ENCODE measurements around the gene VDR.
"Not testable (repeated sequence)": the region's sequence is repeated elsewhere in the genome, so short reads cannot be mapped to it uniquely, and the experiment has no call there.

DNA sequence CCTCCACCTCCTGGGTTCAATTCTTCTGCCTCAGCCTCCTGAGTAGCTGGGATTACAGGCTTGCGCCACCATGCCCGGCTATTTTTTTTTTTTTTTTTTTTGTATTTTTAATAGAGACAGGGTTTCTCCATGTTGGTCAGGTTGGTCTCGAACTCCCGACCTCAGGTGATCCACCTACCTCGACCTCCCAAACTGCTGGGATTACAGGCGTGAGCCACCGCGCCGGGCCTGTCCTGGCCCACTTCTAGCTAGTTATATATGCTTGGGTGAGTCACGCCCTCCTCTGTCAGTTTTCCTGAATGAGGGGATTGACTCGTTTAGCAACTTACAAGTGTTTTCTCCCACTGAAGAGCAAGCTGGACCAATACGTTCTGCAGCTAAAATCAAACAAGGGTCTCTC, 62.3 kb downstream of the VDR start:
- TF ChIP-seq, protein P1, sequence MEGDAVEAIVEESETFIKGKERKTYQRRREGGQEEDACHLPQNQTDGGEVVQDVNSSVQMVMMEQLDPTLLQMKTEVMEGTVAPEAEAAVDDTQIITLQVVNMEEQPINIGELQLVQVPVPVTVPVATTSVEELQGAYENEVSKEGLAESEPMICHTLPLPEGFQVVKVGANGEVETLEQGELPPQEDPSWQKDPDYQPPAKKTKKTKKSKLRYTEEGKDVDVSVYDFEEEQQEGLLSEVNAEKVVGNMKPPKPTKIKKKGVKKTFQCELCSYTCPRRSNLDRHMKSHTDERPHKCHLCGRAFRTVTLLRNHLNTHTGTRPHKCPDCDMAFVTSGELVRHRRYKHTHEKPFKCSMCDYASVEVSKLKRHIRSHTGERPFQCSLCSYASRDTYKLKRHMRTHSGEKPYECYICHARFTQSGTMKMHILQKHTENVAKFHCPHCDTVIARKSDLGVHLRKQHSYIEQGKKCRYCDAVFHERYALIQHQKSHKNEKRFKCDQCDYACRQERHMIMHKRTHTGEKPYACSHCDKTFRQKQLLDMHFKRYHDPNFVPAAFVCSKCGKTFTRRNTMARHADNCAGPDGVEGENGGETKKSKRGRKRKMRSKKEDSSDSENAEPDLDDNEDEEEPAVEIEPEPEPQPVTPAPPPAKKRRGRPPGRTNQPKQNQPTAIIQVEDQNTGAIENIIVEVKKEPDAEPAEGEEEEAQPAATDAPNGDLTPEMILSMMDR (IDR thresholded peaks at IDR 0.05), result not testable (repeated sequence)
- not testable (repeated sequence) for TF ChIP-seq EZH2 (IDR thresholded peaks at IDR 0.05)
